Epithelial cell of prostate (primary cell): ENCODE data around the gene KCNC3.
"Not testable (repeated sequence)": the region's sequence is repeated elsewhere in the genome, so short reads cannot be mapped to it uniquely, and the experiment has no call there.

Source experiments
- DNase-seq: peaks from one replicate; pipeline ENCODE4 v3.0.0-alpha.2; 2011; ENCODE audit warnings: low read depth, low spot score
- H3K27ac ChIP-seq: fragments of 450-650 bp; 2 replicates; pipeline ENCODE4 v1.5.1; 2017; ENCODE audit warnings: mild to moderate bottlenecking

KCNC3 gene

DNA sequence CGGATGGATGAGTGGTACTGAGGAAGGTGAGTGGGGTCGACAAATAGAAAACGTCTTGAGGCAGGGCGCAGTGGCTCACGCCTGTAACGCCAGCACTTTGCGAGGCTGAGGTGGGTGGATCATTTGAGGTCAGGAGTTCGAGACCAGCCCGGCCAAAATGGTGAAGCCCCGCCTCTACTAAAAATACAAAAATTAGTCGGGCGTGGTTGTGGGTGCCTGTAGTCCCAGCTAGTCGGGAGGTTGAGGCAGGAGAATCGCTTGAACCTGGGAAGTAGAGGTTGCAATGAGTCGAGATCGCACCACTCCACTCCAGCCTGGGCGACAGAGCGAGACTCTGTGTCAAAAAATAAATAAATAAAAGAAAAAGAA, 733 bp upstream of the KCNC3 start:
- not testable (repeated sequence) for DNase-seq

DNA sequence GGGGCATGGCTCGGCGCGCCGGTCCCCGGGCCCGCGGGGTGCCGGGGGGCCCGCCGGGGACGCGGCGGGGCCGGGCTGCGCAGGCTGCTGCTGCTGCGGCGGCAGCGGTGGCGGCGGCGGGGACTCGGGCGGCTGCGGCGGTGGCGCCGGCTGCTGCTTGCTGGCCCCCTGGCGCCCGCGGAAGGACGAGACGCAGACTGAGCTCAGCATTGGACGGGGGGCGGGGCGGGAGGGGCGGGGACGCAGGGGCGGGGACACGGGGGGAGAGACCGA, 368 bp downstream of the KCNC3 start:
- no peak overlapping the region for H3K27ac ChIP-seq
- no peak for DNase-seq

More for the DNA sequence above, 733 bp upstream of the KCNC3 start:
- H3K27ac ChIP-seq: not testable (repeated sequence)

DNA sequence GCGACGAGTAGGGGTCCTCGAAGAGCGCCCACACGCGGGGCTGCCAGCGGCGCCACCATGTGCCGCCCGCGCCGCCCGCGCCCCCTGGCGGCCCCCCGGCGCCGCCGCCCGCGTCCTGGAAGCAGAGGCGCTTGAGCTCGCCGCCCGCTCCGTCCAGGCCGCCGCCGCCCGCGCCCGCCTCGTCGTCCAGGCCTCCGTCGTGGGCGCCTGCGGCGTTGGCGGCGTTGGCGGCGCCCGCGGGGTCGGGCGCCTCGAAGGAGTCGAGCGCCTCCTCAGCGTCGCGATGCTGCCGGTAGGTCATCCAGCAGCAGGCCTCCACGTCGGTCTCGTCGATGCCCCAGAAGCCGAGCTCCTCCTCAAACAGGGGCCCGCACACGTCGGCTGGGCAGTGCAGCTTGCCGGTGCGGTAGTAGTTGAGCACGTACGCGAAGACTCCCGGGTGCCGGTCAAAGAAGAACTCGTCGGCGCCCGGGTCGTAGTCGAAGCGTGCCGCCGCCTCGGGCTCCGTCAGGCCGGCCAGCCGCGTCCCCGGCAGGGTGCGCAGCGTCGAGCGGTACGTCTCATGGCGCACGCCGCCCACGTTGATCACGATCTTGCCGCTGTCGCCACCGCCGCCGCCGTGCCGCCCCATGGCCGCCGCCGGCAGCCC, 829 bp downstream of the KCNC3 start:
- no peak for DNase-seq
- no peak overlapping the region for H3K27ac ChIP-seq

DNA sequence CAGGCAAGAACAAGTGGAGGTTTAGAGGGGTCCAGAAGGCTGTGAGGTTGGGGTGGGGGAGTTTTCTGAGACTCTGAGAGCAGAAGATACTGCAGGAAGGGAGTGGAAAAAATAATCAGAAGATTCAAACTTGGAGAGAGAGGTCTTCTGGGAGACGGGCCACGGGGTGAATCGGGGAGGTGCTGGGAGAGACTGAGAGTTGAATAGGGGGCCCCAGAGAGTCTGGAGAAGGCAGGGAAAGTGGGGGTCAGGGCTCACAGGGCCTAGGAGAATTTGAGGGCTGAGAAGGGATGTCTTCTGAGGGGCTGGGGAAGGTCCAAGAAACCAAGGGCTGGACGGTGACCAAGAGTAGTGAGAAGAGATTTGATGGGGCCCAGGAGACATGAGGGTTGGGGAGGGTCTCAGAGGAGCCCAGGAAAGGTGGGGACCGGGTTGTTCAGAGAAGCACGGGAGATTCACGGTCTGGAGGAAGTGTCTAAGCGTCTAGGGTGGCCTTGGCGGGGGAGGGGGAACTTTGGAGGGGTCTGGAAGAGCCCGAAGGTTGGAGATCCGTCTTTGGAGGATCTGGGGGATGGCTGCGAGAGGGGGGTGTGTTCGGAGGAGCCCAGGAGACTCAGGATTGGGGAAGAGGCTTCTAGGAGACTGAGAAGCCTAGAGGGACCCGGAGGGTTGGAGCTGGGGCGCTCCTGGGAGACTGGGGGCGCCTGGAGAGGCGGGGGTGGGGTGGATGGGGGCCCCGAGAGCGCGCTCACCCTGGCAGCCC, 1.5 kb downstream of the KCNC3 start:
- no peak for DNase-seq
- H3K27ac ChIP-seq: no peak overlapping the region

DNA sequence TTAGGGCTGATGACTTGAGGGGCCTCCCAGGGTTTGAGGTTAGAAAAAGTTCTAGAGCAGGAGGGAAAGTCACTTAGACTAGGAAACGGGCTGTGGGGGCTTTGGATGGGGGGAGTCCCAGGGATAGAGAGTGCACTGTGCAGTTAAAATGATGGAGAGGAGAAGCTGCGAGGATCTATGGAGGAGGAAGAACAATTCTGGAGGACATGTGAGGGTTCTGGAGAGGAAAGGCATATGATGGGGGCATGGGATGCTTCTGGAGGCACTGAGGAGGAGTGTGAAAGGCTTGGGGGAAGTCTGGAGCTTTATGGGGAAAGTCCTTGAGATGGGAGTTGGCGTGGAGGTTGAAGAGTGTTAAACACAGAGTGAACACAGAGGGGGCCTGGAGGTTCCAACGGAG, 2.2 kb downstream of the KCNC3 start:
- no peak overlapping the region for H3K27ac ChIP-seq
- no peak for DNase-seq

DNA sequence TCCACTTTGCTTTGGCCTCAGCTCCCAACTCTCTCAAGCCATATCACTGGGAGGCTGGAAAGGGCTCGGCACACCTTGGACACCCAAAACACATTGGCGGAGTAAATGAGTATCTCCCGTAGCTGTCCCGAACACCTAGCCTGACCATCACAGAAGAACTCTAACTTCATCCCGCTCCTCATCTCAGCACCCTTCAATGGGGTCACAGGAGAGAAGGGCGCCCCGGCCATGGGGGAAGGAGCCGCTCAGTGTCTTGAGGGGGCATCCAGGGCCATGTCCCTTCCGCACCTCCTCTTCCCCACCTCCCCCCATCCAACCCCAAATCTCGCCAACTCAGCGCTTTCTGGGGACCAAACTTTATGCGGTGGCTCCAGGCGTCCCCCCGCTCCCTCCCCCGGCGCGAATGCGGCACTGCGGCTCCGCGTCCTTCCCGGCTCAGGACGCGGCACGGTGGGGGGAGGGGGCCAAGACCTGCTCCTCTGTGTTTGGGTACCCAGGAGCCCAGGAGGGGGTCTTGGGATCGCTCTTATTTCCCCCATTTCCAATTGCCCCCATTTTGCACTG, 3.0 kb downstream of the KCNC3 start:
- no peak overlapping the region for H3K27ac ChIP-seq
- DNase-seq: no peak

DNA sequence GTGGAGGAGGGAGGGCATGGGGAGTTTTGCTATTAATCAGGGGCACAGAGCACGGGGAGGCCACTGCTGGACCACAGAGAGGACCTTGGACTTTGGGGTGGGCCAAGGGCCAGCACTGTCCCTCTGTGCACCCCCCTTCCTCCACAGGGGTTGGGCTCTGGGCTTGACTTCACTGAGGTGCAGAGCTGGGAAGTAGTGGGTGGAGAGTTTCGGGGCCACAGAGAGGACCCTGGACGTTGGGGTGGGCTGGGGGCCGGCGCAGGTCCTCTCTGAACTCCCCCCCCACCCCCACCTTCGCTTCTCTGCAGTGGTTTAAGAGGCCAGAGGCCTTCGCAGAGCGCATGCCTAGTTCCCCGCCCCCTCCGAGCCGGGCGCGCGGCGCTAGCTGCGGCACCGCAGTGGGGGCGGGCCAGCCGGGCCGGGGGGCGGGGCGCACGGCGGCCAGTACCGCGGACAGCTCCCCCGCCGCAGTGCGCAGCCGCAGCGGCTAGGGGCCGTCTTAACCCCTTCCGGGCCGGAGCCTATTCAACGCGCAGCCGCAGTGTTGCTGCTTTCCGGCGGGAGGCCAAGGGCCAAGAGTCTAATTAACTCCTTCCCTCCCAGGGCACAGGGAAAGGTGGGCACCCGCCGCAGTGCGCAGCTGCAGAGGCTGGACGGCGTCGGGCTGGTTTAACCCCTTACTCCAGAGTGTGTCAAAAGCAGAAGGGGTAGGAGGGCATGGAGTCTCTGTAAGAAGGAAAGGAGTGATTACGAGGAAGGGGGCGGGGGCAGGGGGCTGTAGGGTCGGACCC, 3.7 kb downstream of the KCNC3 start:
- DNase-seq: no peak
- H3K27ac ChIP-seq: no peak overlapping the region

DNA sequence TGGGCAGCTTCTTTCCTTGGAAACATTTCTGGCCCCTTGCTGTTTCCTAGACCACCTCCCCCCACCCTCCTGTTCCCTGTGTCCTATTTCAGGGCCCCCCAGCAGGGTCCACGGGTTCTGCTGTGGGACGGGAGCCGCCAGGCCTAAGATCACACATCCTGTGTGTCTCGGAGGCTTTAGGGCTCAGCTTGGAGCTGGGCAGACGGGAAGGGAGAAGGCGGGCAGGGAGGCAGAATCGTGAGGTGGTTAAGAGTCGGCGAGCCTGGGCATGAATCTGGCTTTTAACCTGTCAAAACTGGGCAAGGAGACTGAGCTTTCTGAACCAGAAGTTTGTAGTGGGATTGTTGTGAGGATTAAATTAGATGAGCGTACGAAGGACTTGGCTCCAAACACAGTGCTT, 4.8 kb downstream of the KCNC3 start:
- DNase-seq: no peak

DNA sequence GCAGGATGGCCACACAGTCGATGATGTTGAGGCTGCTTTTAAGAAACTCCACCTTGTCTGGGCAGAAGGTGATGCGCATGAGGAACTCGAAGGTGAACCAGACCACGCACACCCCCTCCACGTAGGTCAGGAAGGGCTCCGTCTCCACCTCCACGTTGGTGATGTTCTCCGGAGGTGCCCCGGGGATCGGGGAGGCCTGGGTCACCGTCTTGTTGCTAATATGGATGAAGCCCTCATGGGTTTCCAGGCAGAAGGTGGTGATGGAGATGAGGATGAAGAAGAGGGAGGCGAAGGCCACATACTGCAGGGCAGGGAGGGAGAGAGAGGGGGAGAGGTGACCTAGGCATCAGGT, 5.4 kb downstream of the KCNC3 start:
- DNase-seq: no peak
- no peak overlapping the region for H3K27ac ChIP-seq

More for the DNA sequence above, 4.8 kb downstream of the KCNC3 start:
- no peak overlapping the region for H3K27ac ChIP-seq

DNA sequence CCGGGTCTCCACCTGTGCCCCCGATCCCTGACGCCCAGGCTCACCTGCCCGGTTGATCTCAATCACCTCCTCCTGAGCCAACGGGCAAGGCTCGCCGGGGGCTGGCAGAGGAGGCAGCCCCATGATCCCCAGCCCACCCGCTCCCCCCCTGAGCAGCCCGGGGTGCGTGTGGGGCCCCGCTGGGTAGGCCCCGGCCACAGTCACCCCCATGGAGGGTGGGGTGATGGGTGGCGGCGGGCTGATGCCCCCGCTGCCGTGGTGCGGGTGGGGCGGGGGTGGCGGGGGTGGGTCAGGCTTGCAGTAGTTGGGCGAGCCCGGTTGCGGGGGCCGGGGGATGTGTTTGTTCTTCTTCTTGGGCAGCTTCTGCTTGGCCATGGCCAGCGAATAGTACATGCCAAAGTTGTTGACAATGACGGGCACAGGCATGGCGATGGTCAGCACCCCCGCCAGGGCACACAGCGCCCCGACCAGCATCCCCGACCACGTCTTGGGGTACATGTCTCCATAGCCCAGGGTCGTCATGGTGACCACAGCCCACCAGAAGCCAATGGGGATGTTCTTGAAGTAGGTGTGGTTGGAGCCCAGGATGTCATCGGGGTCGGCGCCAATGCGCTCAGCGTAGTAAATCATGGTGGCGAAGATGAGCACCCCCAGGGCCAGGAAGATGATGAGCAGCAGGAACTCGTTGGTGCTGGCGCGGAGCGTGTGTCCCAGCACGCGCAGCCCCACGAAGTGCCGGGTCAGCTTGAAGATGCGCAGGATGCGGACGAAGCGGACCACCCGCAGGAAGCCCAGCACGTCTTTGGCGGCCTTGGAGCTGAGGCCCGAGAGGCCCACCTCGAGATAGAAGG, 6.0 kb downstream of the KCNC3 start:
- H3K27ac ChIP-seq: no peak overlapping the region
- DNase-seq: no peak

DNA sequence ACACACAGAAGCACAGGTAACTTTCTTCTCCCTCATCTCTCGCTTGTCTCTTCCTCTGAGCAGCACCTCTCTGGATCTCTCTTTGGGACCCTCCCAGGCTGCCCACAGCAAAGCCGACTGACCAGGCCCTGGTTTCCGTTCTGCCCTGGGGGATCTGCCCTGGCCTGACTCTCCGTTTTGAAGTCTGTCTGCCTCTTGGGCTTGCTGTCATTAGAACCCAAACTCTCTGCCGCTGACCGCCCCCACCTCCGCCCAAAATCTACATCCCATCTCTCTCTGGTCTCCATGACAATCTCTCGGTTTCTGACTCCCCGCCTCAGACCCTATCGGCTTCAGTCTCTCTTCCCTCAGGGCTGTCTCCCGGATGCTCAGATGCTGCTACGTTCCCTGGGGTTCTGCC, 6.9 kb downstream of the KCNC3 start:
- DNase-seq: no peak
- no peak overlapping the region for H3K27ac ChIP-seq

DNA sequence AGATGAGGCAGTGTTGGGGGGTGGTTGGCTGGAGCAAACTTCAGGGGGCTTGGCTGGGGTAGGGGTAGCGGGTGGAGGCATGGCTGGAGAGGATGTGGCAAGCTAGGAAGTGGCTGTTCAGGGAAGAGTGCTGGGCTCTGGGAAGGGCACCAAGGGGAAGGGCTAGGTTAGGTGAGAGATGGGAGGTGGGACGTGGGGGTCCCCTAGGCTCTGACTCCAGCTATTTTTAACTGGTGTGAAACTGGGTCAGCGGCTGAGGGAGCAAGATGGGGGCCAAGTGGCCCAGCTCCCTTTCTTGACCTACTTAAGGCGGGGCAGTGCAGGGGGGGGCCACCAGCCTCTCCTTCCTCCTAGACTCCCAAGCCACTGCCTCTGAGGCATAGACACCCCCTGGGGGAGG, 7.3 kb downstream of the KCNC3 start:
- no peak overlapping the region for H3K27ac ChIP-seq
- no peak for DNase-seq

DNA sequence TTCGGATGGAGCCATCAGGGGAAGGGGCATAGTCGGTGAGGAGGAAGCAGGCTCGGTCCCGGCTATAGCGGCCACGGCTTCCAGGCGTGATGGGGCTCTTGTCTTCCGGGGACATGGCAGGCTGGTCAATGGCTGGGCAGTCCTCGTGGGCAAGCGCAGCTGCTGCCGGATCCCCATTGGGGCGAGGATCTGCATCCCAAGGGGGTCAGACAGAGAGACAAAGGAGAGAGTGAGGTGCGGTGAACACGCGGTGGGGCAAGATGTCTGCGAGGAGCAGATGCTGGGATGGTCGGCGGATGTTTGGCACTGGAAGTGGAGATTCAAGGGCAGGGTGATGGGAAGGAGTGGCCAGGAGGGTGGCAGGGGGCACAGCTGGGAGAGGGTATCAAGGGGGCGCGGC, 8.6 kb downstream of the KCNC3 start:
- DNase-seq: no peak
- no peak overlapping the region for H3K27ac ChIP-seq

DNA sequence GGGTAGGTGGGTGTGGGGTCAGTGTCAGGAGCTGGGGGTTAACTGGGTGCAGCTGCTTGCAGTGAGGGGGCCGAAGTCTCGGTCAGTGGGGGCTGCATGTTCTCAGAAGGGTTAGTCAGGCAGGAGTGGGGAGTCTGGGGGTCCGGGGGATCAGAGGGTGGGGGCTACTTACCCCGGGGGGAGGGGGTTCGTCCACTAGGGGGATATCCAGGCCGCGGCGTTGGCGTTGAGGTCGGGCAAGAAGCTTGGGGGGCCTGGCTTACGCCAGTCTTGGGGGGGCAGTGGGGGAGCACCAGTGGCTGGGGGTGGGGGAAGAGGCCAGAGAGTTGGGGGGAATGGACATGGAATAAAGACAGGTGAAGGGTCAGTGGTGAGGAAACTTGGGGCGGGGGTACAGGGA, 9.1 kb downstream of the KCNC3 start:
- DNase-seq: no peak
- no peak overlapping the region for H3K27ac ChIP-seq

DNA sequence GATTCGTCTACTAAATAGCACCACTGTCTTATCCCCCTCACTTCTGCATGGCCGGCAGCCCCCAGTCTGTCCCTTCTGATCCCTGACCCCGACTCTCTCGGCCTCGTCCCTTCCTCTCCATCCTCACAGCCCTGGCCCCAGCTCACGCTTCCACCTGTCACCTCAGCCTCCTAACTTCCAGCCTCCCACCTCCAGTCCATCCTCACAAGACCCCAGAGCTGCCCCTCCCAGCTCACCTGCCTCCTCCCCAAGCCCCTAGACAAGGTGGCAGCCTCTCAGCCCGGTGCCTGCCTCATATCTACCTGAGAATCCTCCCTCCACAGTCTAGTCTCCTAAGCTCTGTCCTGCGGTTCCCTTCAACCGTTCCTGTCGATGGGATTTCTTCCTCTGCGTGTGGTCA, 10.0 kb downstream of the KCNC3 start:
- no peak overlapping the region for H3K27ac ChIP-seq
- no peak for DNase-seq

DNA sequence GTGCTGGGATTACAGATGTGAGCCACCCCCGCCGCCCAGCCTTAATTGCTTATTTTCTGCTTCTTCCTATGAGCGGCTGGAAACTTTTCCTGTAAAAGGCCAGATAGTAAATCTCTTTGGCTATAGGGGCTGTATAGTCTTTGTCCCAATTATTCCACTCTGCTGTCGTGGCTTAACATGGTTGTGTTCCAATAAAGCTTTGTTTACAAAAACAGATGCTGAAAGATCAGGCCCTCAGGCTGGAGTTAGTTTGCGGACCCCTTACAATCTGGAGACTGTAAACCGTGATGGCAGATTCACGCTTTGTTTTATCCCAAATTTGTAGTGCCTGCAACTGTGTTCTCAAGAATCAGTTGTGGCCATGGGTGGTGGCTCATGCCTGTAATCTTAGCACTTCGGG, 10.7 kb downstream of the KCNC3 start:
- no peak for DNase-seq
- no peak overlapping the region for H3K27ac ChIP-seq

DNA sequence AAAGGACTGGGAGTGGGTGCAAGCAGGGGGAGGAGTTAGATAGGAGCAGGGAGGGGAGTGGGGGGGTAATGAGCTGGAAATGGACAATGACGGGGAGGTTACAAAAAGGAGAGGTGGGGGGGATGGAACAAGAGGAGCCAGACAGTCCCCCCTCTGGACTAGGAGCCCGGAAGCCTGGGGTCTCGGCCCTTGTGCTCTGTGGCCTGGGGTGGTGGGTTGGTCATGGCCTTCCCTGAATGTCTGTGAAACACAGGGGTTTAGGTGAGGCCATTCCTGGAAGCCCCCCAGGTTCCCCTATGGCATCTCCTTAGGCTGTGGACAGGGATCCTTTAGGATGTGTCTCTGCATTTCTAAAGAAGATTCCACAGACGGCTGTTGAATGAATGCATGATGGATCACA, 12.1 kb downstream of the KCNC3 start:
- DNase-seq: no peak
- no peak overlapping the region for H3K27ac ChIP-seq

DNA sequence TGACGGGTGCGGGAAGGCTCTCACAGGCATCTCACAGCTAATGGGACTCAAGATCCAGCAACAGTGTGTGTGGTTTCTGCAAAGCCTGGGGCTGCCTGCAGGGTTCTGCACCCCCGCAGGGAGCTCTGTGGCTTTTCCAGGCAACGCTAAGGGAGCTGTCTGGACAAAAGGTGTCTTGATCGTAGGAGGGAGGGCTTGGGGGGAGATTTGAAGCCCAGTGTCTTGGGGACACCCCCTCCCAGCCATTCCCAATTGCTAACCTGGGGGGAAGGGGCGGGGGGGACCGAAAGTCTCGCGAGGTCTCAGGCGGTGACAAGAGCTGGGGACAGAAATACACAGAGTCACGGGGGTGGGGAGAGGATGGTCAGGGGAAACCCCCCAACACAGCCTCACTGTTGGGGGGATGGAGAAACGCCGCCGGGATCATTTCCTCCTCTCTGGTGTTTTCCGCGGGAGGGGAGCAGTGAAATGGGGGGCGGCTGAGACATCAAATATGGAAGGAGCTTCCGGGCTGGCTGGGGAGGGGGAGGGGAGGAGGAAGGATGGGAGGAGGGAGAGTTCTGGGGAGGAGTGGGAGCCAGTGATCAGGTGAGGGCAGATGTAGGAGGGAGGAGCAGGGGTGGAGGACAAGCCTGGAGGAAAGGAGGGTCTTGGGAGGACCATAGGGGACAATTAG, 13.3 kb downstream of the KCNC3 start:
- DNase-seq: no peak
- no peak overlapping the region for H3K27ac ChIP-seq

DNA sequence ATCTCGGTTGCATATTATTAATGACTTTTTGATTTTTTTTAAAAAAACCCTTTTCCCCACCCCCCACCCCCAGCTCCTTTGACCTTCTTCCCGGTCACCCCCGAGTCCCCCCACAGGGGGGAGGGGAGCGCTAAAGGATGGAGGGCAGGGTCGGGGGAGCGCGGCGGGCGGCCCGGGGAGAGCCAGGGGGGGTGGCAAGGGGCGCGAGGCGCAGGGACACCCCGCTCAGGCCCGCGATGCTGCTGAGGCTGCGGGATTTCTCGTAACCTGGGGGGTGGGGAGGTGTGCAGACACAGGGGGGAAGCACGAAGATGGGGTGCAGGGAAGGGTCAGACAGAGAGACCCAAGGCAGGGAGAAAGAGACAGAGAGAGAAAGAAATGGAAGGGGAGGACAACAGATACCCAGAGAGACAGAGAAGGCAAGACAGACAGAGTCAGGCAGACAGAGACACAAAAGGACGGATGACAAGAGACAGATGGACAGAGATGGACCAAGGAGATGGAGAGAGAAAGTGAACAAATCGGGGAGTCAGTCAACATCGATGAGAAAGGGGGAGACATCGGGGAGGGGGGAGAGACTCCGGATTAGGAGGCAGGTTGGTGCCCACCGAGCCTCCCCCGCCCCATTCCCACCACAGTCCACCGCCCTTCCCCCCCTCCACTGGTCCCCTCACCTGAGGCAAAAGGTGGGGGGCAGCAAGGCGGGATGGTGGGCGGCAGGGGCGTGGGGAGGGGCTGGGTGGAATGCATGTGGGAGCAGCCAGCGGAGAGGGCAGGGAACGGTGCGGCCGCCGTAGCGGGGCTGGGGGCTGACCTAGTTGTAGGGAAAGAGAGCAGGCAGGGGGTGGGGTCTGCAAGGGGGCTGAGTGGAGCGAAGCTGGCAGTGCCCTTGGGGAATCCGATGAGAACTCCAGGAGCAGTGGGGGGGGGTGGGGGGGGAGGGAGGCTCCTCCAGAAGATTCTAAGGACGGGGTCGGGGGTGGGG, 14.2 kb downstream of the KCNC3 start:
- no peak for DNase-seq
- H3K27ac ChIP-seq: no peak overlapping the region
